T-helper 9 cell (primary cell): Measurements from ENCODE around the gene SIL1.
"Not testable (repeated sequence)": the region's sequence is repeated elsewhere in the genome, so short reads cannot be mapped to it uniquely, and the experiment has no call there.

Source experiments
- DNase-seq: peaks from one replicate; pipeline ENCODE4 v3.0.0-alpha.2; 2020

The SIL1 gene

GRCh38 chr5:139062910-139063663, 135.1 kb downstream of the SIL1 start:
- DNase-seq: no peak

- DNase-seq: no peak
Observed at GRCh38 chr5:139061856-139062255, 136.3 kb downstream of the SIL1 start.

GRCh38 chr5:139061274-139061673, 136.9 kb downstream of the SIL1 start:
- no peak for DNase-seq

- no peak for DNase-seq
Observed at GRCh38 chr5:139058121-139058520, 140.0 kb downstream of the SIL1 start.

GRCh38 chr5:139057045-139057939, 140.9 kb downstream of the SIL1 start:
- DNase-seq: not testable (repeated sequence)

- DNase-seq: no peak
Observed at GRCh38 chr5:139052975-139053374, 145.2 kb downstream of the SIL1 start.

- DNase-seq: no peak
Observed at GRCh38 chr5:139051392-139051791, 146.8 kb downstream of the SIL1 start.

- no peak for DNase-seq
Observed at GRCh38 chr5:139050432-139050831, 147.7 kb downstream of the SIL1 start.

- no peak for DNase-seq
Observed at GRCh38 chr5:139049780-139050179, 148.4 kb downstream of the SIL1 start.

- DNase-seq: no peak
Observed at GRCh38 chr5:139046551-139046950, 151.6 kb downstream of the SIL1 start.

- no peak for DNase-seq
Observed at GRCh38 chr5:139043157-139043905, 154.8 kb downstream of the SIL1 start.

GRCh38 chr5:139040081-139040480, 158.1 kb downstream of the SIL1 start:
- no peak for DNase-seq

GRCh38 chr5:139038613-139039305, 159.4 kb downstream of the SIL1 start:
- no peak for DNase-seq

- no peak for DNase-seq
Observed at GRCh38 chr5:139037732-139038131, 160.4 kb downstream of the SIL1 start.

GRCh38 chr5:139036332-139036731, 161.8 kb downstream of the SIL1 start:
- DNase-seq: not testable (repeated sequence)

- no peak for DNase-seq
Observed at GRCh38 chr5:139027150-139027549, 171.0 kb downstream of the SIL1 start.

GRCh38 chr5:139025651-139026050, 172.5 kb downstream of the SIL1 start:
- no peak for DNase-seq

- no peak for DNase-seq
Observed at GRCh38 chr5:139023286-139023685, 174.9 kb downstream of the SIL1 start.

GRCh38 chr5:139022528-139022927, 175.6 kb downstream of the SIL1 start:
- DNase-seq: no peak

- no peak for DNase-seq
Observed at GRCh38 chr5:139021346-139021745, 176.8 kb downstream of the SIL1 start.

- DNase-seq: no peak
Observed at GRCh38 chr5:139019880-139020279, 178.3 kb downstream of the SIL1 start.

- DNase-seq: no peak
Observed at GRCh38 chr5:139019211-139019610, 179.0 kb downstream of the SIL1 start.

GRCh38 chr5:139017624-139018023, 180.5 kb downstream of the SIL1 start:
- DNase-seq: no peak
